HepG2 (cell line): Measurements from ENCODE around the gene PARD3. TPM values are rescaled to one million over a fixed set of nuclear protein-coding genes. Genes with fewer than 3 reads are reported as not detected.
A peak's percentile ranks its signal among the peaks of the same experiment; 100 is the strongest.

Source experiments
- CEBPB ChIP-seq: IDR thresholded peaks from 2 replicates; pipeline ENCODE4 v1.6.1; 2011; ENCODE audit warnings: low read depth, low read length, improper control_type of control experiment, borderline replicate concordance
- CEBPG ChIP-seq: IDR thresholded peaks from 2 replicates; pipeline ENCODE4 v1.6.1; 2016
- FOXA3 ChIP-seq: IDR thresholded peaks from 2 replicates; pipeline ENCODE4 v1.6.1; 2016; ENCODE audit warnings: missing genetic modification reagents, missing compliant biosample characterization
- FOXJ3 ChIP-seq: sonication (generic); formaldehyde crosslinking; IDR thresholded peaks from 2 replicates; pipeline ENCODE4 v1.4.0; 2020; ENCODE audit warnings: missing genetic modification reagents, mild to moderate bottlenecking, borderline replicate concordance
- HNF4G ChIP-seq, 2 experiments: sonication (generic) in 1 of 2; formaldehyde crosslinking in 1 of 2; IDR thresholded peaks; 2 replicates each; pipeline versions ENCODE4 v1.4.0 to v1.6.1; 2011 to 2020; ENCODE audit warnings: borderline replicate concordance in 2 of 2, low read depth in 2 of 2, mild to moderate bottlenecking in 2 of 2, low read length in 1 of 2, missing genetic modification reagents in 1 of 2, moderate library complexity in 1 of 2
- KLF13 ChIP-seq: sonication (generic); formaldehyde crosslinking; IDR thresholded peaks from 2 replicates; pipeline ENCODE4 v1.4.0; 2020; ENCODE audit warnings: mild to moderate bottlenecking, missing genetic modification reagents
- MYNN ChIP-seq: sonication (generic); formaldehyde crosslinking; IDR thresholded peaks from 2 replicates; pipeline ENCODE4 v1.4.0; 2020; ENCODE audit warnings: mild to moderate bottlenecking, low read depth, missing genetic modification reagents
- NONO ChIP-seq, 2 experiments: fragments of 450-650 bp in 1 of 2; sonication (generic) in 1 of 2; formaldehyde crosslinking in 1 of 2; IDR thresholded peaks in 1 of 2; conservative IDR thresholded peaks in 1 of 2; 2 replicates each; pipeline versions ENCODE4 v1.6.1 to v1.8.0; 2017 to 2022; ENCODE audit warnings: mild to moderate bottlenecking in 1 of 2, missing genetic modification reagents in 1 of 2, moderate library complexity in 1 of 2
- PTBP1 ChIP-seq: fragments of 200-400 bp; formaldehyde crosslinking; IDR thresholded peaks from 2 replicates; pipeline ENCODE4 v1.6.1; 2018; ENCODE audit warnings: low read length, low read depth; ENCODE audit not compliant: poor library complexity, severe bottlenecking
- RAD51 ChIP-seq: fragments of 450-650 bp; IDR thresholded peaks from 2 replicates; pipeline ENCODE4 v1.6.1; 2016; ENCODE audit warnings: borderline replicate concordance
- REXO4 ChIP-seq: sonication (generic); formaldehyde crosslinking; IDR thresholded peaks from 2 replicates; pipeline ENCODE4 v1.8.0; 2022; ENCODE audit warnings: missing genetic modification reagents, mild to moderate bottlenecking, borderline replicate concordance
- SPEN ChIP-seq: sonication (generic); formaldehyde crosslinking; IDR thresholded peaks from 2 replicates; pipeline ENCODE4 v1.5.1; 2020; ENCODE audit warnings: low read depth, mild to moderate bottlenecking, missing genetic modification reagents
- SRF ChIP-seq: IDR thresholded peaks from 2 replicates; pipeline ENCODE4 v1.6.1; 2011; ENCODE audit warnings: mild to moderate bottlenecking, low read depth, low read length, moderate library complexity
- TBP ChIP-seq: sonication (generic); formaldehyde crosslinking; IDR thresholded peaks from 2 replicates; pipeline ENCODE4 v1.5.0; 2020; ENCODE audit warnings: missing genetic modification reagents
- TEAD2 ChIP-seq: sonication (generic); formaldehyde crosslinking; IDR thresholded peaks from 2 replicates; pipeline ENCODE4 v1.9.0; 2021; ENCODE audit warnings: missing genetic modification reagents
- THAP11 ChIP-seq: IDR thresholded peaks from 2 replicates; pipeline ENCODE4 v1.6.1; 2016; ENCODE audit warnings: missing biosample characterization, missing genetic modification reagents
- ZNF510 ChIP-seq: sonication (generic); formaldehyde crosslinking; IDR thresholded peaks from 2 replicates; pipeline ENCODE4 v1.4.0; 2020; ENCODE audit warnings: low read depth, mild to moderate bottlenecking, missing genetic modification reagents
- ZNF546 ChIP-seq: sonication (generic); formaldehyde crosslinking; conservative IDR thresholded peaks from 2 replicates; pipeline ENCODE4 v1.8.1; 2023; ENCODE audit warnings: mild to moderate bottlenecking, missing genetic modification reagents
- ZNF766 ChIP-seq: sonication (generic); formaldehyde crosslinking; IDR thresholded peaks from 2 replicates; pipeline ENCODE4 v1.5.0; 2020; ENCODE audit warnings: missing genetic modification reagents, borderline replicate concordance
- ZNF773 ChIP-seq: sonication (generic); formaldehyde crosslinking; IDR thresholded peaks from 2 replicates; pipeline ENCODE4 v1.4.0; 2020; ENCODE audit warnings: missing genetic modification reagents, borderline replicate concordance
- ZNF780A ChIP-seq: sonication (generic); formaldehyde crosslinking; IDR thresholded peaks from 2 replicates; pipeline ENCODE4 v1.8.0; 2022; ENCODE audit warnings: mild to moderate bottlenecking, missing genetic modification reagents, moderate library complexity
- polyA plus RNA-seq, 8 experiments: library from polyadenylated mRNA; depleted of rRNA in 3 of 8; stranded (reverse) in 7 of 8; unstranded in 1 of 8; fragments of >200 nt; fragmentation: Illumina TruSeq in 4 of 8; extraction: Trizol in 4 of 8; gene quantifications; 2 replicates each; pipeline versions ENCODE4 v1.2.1 to v1.2.3, GENCODE V29; 2011 to 2016; ENCODE audit warnings: low read depth in 4 of 8, missing spikeins in 1 of 8, mixed read lengths in 1 of 8; ENCODE audit not compliant: insufficient read depth in 1 of 8
- total RNA-seq, 5 experiments: library from RNA; depleted of rRNA; stranded (reverse); fragments of >200 nt; fragmentation: Illumina TruSeq; extraction: Trizol; gene quantifications; 2 replicates each; pipeline ENCODE4 v1.2.3, GENCODE V29; 2016; ENCODE audit warnings: low read depth in 1 of 5
- TF ChIP-seq, protein P1 (sequence below): IDR thresholded peaks from 2 replicates; pipeline ENCODE4 v1.6.1; 2016; ENCODE audit warnings: low read depth, missing genetic modification reagents, missing compliant biosample characterization
- TF ChIP-seq, protein P2 (sequence below): sonication (generic); formaldehyde crosslinking; IDR thresholded peaks from 2 replicates; pipeline ENCODE4 v1.5.0; 2020; ENCODE audit warnings: missing genetic modification reagents, mild to moderate bottlenecking, borderline replicate concordance
- TF ChIP-seq, protein P3 (sequence below): sonication (generic); formaldehyde crosslinking; IDR thresholded peaks from 2 replicates; pipeline ENCODE4 v1.4.0; 2020; ENCODE audit warnings: missing genetic modification reagents

Gene PARD3
- total and polyA plus RNA-seq, 2 of the 13 experiments (the other 11 are each of a cell fraction or from before 2014, with no cell fraction given): 40.9 to 60.0 TPM

DNA sequence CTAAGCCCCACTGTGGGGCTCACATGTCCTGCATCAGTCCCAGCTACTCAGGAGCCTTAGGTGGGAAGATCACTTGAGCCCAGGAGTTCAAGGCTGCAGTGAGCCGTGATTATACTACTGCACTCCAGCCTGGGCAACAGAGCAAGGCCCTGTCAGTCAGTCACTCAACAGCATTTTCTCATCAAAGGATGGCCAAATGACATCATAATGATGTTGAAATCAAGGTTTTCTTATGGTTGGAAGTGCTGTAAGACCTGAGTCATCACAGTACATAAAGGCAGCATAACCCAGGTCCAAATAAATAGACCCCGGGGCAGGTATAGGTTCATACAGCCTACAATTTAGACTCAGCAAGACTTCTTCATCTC lies 341.1 kb downstream of the PARD3 start (continued):
- TF ChIP-seq, protein P1, sequence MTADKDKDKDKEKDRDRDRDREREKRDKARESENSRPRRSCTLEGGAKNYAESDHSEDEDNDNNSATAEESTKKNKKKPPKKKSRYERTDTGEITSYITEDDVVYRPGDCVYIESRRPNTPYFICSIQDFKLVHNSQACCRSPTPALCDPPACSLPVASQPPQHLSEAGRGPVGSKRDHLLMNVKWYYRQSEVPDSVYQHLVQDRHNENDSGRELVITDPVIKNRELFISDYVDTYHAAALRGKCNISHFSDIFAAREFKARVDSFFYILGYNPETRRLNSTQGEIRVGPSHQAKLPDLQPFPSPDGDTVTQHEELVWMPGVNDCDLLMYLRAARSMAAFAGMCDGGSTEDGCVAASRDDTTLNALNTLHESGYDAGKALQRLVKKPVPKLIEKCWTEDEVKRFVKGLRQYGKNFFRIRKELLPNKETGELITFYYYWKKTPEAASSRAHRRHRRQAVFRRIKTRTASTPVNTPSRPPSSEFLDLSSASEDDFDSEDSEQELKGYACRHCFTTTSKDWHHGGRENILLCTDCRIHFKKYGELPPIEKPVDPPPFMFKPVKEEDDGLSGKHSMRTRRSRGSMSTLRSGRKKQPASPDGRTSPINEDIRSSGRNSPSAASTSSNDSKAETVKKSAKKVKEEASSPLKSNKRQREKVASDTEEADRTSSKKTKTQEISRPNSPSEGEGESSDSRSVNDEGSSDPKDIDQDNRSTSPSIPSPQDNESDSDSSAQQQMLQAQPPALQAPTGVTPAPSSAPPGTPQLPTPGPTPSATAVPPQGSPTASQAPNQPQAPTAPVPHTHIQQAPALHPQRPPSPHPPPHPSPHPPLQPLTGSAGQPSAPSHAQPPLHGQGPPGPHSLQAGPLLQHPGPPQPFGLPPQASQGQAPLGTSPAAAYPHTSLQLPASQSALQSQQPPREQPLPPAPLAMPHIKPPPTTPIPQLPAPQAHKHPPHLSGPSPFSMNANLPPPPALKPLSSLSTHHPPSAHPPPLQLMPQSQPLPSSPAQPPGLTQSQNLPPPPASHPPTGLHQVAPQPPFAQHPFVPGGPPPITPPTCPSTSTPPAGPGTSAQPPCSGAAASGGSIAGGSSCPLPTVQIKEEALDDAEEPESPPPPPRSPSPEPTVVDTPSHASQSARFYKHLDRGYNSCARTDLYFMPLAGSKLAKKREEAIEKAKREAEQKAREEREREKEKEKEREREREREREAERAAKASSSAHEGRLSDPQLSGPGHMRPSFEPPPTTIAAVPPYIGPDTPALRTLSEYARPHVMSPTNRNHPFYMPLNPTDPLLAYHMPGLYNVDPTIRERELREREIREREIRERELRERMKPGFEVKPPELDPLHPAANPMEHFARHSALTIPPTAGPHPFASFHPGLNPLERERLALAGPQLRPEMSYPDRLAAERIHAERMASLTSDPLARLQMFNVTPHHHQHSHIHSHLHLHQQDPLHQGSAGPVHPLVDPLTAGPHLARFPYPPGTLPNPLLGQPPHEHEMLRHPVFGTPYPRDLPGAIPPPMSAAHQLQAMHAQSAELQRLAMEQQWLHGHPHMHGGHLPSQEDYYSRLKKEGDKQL (CRISPR knock-in tag): 0 out of 2 replicates have a peak, but pooled peaks have one; percentile 9
- TF ChIP-seq HNF4G (IDR thresholded peaks at IDR 0.05; ENCODE audit: borderline replicate concordance, low read depth, low read length) (no peak), HNF4G (CRISPR knock-in tag; IDR thresholded peaks at IDR 0.05; ENCODE audit: borderline replicate concordance, low read depth) (no peak), CEBPG (CRISPR knock-in tag) (0 out of 2 replicates have a peak, but pooled peaks have one; percentile 5), TBP (CRISPR knock-in tag) (no peak), THAP11 (no peak), FOXJ3 (CRISPR knock-in tag) (no peak), NONO (IDR thresholded peaks at IDR 0.05) (no peak), NONO (CRISPR knock-in tag; conservative IDR thresholded peaks at IDR 0.05) (no peak), ZNF780A (CRISPR knock-in tag) (no peak), SPEN (CRISPR knock-in tag) (no peak), ZNF766 (CRISPR knock-in tag) (no peak), ZNF510 (CRISPR knock-in tag) (no peak), ZNF546 (CRISPR knock-in tag) (no peak), TEAD2 (CRISPR knock-in tag) (no peak), REXO4 (CRISPR knock-in tag) (no peak), KLF13 (CRISPR knock-in tag) (no peak), PTBP1 (no peak), SRF (no peak), FOXA3 (CRISPR knock-in tag) (0 out of 2 replicates have a peak, but pooled peaks have one; percentile 16), ZNF773 (CRISPR knock-in tag) (no peak), CEBPB (peak; percentile 71; the same call in 1 of the 2 replicates), MYNN (CRISPR knock-in tag) (no peak), RAD51 (no peak)
- TF ChIP-seq, protein P2, sequence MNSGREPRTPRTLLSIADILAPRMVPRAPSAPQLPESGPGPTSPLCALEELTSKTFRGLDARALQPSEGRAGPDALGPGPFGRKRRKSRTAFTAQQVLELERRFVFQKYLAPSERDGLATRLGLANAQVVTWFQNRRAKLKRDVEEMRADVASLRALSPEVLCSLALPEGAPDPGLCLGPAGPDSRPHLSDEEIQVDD: no peak
- TF ChIP-seq, protein P3, sequence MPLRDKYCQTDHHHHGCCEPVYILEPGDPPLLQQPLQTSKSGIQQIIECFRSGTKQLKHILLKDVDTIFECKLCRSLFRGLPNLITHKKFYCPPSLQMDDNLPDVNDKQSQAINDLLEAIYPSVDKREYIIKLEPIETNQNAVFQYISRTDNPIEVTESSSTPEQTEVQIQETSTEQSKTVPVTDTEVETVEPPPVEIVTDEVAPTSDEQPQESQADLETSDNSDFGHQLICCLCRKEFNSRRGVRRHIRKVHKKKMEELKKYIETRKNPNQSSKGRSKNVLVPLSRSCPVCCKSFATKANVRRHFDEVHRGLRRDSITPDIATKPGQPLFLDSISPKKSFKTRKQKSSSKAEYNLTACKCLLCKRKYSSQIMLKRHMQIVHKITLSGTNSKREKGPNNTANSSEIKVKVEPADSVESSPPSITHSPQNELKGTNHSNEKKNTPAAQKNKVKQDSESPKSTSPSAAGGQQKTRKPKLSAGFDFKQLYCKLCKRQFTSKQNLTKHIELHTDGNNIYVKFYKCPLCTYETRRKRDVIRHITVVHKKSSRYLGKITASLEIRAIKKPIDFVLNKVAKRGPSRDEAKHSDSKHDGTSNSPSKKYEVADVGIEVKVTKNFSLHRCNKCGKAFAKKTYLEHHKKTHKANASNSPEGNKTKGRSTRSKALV: no peak
